GM13977 (cell line): ENCODE measurements around the gene TMEM156.
"Not testable (repeated sequence)": the region's sequence is repeated elsewhere in the genome, so short reads cannot be mapped to it uniquely, and the experiment has no call there.

ENCODE experiments used
- DNase-seq: peaks from one replicate; pipeline ENCODE4 v3.0.0; 2012; ENCODE audit warnings: low spot score
- CTCF ChIP-seq: IDR thresholded peaks from 2 replicates; pipeline ENCODE4 v1.5.1; 2012; ENCODE audit warnings: mild to moderate bottlenecking, control low read depth; ENCODE audit not compliant: insufficient read depth; ENCODE audit errors: extremely low read depth, missing control alignments
- in situ Hi-C: fragments of 300-500 bp; cut with MboI; formaldehyde crosslinking; loops from one replicate; pipeline ENCODE4 v1.12.0; 2022; ENCODE audit warnings: low sequenced_read_pairs, low pct_unique_long_range_greater_than_20kb, mixed read lengths, inconsistent platforms; ENCODE audit not compliant: unreplicated experiment

TMEM156 gene

GRCh38 chr4:38964942-38965775, 67.0 kb downstream of the TMEM156 start:
- TF ChIP-seq CTCF, result no peak
- no peak for DNase-seq
- in situ Hi-C loops, result no loop called here

- in situ Hi-C loops, result not testable (repeated sequence)
Measured at GRCh38 chr4:38959248-38959647, 73.0 kb downstream of the TMEM156 start.

GRCh38 chr4:38958453-38959190, 73.6 kb downstream of the TMEM156 start:
- TF ChIP-seq CTCF, result no peak
- no peak for DNase-seq
- in situ Hi-C loops, result no loop called here

More at GRCh38 chr4:38959248-38959647, 73.0 kb downstream of the TMEM156 start:
- DNase-seq, result not testable (repeated sequence)

GRCh38 chr4:38957893-38958292, 74.3 kb downstream of the TMEM156 start:
- no peak for TF ChIP-seq CTCF
- in situ Hi-C loops, result no loop called here

GRCh38 chr4:38957261-38957815, 74.9 kb downstream of the TMEM156 start:
- in situ Hi-C loops, result no loop called here
- DNase-seq, result no peak
- no peak for TF ChIP-seq CTCF

More at GRCh38 chr4:38957893-38958292, 74.3 kb downstream of the TMEM156 start:
- DNase-seq, result no peak

GRCh38 chr4:38955957-38956356, 76.3 kb downstream of the TMEM156 start:
- no peak for DNase-seq
- in situ Hi-C loops, result no loop called here
- no peak for TF ChIP-seq CTCF
